Activated CD4-positive, alpha-beta T cell treated with anti-CD3 and anti-CD28 coated beads for 24 hours (primary cell): ENCODE measurements around the gene GSTA4.
"Not testable (repeated sequence)": the region's sequence is repeated elsewhere in the genome, so short reads cannot be mapped to it uniquely, and the experiment has no call there.

Experiments used
- DNase-seq, 2 donors: peaks; one replicate each; pipeline ENCODE4 v3.0.0-alpha.2; 2020; ENCODE audit warnings: low read depth in 2 of 2

GSTA4 gene

DNA sequence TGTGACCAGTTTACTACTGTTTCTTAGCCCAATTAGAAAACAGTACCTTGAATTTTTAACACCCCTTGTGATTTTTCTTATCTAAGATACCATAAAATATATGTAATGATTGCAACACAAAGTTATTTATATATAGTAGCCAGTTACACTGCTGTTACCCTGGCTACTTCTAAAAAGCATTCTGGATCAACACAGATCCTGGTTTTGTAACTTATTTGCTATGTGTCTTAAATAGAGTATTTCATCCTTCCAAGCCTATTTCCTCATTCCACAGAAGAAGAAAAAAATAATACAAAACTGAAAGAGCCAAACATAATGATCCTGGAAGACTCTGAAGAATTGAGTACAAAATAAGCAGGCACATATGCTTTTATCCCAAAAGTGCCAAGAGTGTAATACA is 19.0 kb upstream of the GSTA4 start:
- DNase-seq: no peak

DNA sequence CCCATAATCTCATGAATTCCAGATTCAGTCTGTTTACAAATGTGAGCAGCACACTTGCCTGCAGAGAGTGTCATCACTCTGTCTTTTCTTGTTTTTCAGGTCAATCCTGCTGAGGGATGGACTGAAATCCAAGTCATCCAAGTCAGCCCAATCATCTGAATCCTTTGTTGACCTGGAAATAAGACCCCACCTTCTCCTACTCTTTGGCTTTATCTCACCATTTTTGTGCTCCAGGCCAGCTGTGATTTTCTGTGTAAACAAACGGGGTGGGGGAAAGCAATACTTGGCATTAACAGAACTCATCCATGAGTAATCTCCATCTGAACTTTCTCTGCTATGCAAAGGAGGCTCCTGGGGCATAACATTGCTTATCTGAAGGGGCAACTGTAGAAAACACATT is 16.9 kb upstream of the GSTA4 start:
- DNase-seq: no peak

DNA sequence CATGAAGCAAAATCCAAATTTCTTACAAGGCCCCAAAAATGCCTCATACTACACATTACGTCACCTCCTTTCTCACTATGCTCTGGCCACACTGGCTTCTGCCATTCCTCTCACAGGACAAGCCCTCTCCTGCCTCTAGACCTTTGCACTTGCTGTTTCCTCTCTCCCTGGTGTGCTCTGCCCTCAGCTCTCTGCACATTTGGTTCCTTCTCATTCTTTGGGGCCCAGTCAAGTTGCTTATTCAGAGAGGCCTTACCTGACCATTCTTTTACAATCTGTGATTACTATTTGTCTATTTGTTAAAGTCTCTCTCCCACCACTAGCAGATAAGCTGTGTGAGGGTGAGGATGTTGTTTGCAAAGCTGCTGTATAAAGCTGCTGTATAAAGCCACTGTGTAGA is 15.4 kb upstream of the GSTA4 start:
- no peak for DNase-seq

DNA sequence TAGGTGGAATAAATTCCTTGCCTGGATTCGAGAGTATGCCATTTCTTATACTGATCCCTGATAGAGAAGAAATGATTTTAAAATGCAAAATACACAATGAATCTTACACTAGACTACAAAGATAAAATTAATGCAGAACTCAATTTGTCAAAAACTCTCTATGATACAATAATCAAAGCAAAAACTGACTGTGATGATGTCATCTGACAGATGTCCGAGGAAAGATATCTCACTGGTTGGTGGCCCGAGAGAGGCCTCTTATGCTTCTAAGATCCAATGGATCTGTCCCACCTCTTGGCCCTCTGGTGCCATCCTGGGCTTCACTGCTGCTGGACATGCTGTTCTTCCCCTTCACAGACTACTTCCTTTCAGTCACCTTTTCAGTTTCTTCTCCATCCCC is 14.4 kb upstream of the GSTA4 start:
- DNase-seq: no peak

DNA sequence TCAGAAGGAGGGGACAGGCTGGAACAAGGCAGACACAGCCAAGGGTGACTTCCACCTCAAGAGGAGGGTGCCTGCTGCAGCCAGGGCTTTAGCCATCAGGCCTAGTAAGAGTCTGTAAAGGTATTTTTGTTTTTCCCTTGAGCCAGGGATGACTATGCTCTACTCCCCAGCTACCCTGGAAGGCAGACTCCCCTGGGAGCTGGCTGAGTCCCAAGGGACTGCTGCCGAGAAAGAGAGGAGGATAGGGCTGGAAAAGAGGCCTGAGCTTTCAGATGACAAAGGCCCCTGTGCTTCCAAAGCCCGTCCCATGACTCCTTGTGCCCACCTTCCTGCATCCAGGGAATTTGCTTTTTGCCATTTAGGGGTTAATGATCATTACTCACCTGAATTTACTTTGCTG is 14.0 kb upstream of the GSTA4 start:
- DNase-seq: no peak

DNA sequence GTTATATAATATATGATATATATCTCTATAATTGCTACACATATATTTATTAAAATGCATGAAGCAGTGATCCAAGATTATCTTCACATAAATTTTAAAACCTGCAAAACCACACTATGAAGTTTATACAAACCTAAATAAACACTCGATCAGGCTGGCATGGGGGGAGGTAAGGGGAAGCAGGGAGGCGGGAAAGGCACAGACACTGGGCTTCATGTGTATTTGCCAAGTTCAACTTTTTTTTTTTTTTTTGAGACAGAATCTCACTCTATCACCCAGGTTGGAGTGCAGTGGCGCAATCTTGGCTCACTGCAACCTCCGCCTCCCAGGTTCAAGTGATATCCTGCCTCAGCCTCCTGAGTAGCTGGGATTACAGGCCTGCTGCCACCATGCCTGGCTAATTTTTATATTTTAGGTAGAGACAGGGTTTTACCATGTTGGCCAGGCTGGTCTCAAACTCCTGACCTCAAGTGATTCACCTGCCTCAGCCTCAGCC is 13.2 kb upstream of the GSTA4 start:
- not testable (repeated sequence) for DNase-seq

DNA sequence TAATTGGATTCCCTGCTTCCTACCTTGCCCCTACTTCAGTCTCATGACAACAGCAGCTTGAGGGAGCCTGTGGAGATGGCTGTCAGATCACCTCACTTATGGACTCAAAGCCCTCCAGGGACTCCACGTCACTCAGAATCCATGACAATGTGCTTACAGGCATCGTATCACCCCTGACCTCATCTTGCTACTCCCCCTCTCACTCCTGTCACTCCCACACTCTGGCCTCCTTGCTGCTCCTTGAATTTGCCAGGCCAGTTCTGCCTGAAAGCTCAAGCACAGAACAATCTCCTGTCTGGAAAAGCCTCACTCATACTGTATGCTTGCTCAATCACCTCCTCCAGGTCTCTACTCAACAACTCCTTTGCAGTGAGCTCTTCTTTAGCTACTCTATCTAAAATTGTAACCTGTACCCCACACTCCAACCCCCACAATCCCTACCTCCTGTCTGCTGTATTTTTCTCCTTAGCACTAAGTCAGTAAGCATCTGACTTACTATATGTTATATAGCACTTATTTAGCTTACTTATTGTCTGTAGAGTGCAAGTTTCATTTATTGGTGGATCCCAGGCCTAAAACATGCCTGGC is 10.7 kb upstream of the GSTA4 start:
- no peak for DNase-seq

DNA sequence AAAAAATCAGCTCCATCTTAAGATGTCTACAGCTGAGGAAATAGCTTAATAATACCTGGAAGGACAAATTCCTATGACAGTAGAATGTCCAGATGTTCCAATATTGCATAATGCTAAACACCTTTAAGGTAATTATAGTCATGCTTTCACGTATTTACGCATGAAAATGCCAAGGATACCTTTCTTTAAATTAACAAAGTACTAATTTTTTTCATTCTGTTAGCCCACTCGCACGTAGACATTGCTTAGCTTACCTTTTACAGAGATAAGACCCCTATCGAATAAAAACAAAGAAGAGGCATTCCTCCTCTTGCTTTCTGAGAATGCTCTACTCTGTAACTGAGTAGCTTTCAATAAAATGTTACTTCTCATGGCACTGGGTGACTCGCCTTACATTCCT is 4.4 kb upstream of the GSTA4 start:
- DNase-seq: no peak

DNA sequence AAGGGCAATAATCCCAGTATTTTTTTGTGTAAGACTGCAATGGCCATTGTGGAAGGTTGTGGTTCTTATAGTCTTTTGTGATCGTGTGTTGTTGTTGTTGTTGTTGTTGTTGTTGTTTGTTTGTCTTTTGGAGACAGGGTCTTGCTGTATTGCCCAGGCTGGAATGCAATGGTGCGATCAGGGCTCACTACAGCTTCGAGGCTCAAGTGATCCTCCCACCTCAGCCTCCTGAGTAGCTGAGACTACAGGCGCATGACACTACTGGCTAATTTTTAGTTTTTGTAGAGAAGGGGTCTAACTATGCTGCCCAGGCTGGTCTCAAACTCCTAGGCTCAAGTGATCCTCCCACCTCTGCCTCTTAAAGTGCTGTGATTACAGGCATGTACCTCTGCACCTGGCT is 3.5 kb upstream of the GSTA4 start:
- DNase-seq: no peak

DNA sequence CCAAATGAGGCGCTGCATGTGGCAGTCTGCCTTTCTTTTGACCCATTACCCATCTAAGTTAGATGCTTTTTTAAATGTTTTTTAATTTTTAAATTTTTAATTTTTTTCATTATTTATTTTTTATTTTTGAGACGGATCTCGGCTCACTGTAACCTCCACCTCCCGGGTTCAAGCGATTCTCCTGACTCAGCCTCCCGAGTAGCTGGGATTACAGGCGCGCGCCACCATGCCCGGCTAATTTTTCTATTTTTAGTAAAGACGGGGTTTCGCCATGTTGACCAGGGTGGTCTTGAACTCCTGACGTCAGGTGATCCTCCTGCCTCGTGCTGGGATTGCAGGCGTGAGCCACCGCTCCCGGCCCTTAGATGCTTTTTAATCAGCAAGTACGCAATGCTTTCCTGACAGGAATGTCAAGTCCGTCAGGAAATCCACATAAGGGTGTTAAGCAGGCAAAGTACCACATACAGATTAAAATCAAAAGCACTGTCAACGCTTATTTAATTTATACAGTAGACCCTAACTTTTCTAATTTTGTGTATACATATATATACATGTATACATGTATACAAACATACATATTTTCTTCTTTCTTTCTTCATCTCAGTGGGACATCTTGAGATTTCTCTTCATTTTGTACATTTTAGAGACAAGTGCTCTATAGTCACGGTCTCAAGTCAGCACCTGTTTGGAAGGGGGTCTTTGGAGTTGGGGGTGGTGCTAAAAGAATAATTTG is 995 bp upstream of the GSTA4 start:
- DNase-seq: peak in 1 of 2 donors; percentile 8

DNA sequence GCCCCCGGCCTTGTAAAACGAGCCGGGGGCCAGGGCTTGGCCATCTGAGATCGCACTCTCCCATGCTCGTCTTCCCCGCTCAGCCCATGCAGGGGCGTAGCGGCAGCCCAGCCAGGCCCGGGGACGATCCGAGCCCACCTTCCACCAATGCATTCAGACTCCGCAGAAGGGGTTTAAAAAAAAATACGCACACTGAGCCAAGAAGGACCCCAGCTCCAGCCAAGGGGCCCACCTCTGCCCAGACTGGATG is 320 bp downstream of the GSTA4 start:
- DNase-seq: no peak

DNA sequence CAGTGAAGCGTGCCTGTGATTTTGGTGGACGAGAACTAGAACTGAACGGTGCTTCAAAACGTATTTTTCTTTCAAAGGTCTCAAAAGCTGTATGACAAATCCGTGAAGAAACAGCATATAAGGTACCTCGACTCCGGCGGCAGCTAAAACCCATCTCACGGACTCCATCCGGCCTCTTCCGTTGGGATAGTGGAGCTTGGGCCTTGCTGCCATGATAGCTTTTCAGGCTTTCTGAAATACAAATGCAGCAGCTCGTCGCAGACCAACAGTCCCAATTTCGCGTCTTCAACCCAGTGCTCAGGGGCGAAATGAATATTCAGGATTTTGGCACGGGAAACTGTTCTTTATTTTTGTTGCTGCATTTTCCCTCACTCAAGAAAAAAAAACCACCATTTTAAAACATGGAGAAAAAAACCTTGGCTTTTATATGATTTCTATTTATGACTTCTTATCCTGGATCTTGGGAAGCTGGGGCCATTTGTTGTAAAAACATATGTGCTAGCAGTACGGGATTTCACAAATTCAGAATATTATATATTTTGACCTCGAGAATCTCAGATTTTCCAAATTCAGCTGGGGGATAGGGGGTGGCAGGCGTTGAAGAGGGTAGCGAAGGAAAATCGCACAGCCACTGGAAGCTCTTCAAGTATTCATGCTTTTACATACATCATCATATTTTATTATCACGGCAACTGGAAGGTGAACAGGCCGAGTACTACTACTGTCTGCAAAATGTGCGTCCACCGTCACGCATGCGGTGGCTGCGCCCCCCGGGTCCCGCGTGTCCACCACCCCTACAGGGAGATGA is 849 bp downstream of the GSTA4 start:
- DNase-seq: no peak

DNA sequence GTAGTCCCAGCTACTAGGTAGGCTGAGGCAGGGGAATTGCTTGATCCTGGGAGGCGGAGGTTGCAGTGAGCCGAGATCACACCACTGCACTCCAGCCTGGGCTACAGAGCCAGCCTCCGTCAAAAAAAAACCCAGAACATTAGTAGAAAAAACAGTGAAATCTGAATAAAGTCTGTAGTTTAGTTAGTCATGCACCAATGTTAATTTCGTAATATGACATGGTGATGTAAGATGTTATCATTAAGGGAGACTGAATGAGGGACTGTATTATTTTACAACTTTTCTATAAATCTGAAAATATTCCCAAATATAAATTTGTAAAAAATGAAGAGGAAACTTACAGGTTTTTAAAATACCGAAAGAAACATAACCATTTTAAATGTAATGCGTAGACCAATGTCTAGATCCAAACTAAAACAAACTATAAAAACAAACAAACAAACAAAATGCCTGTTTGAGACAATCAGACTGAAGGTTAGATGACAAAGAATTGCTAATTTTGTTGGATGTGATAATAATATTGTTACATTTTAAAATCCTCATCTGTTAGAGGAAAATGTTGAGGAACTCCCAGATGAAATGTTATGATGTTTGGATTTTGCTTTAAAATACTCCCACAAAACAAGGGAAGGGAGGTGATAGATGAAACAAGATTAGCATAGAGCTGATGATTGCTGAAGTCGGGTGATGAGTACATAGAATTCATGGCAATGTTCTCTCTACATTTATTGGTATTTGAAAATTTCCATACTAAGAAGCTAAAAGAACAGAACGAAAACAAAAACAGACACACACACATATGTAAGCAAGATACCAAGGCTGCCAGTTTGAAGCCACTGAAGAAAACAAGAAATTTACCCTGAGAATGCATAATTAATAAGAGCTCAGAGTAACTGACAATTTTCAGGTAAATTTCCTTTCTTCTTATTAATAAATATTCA is 1.8 kb downstream of the GSTA4 start:
- no peak for DNase-seq

DNA sequence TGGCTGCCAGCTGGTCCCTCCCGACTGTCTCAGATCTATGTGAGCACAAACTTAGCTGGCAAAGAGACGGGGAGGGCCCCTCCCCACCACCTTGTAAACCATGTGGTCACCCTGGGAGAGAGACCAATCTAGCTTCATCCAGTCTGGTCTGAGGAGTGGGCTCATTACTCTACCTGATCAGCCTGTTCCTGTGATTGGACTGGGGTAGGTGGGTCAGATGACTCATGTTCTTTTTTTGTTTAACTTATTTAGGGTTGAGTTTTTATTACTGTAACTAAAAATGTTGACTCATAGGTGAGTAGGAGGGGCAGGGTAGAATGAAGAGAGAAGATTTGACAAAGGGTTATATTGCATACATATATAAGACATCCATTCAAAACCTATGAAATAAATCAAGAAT is 4.7 kb downstream of the GSTA4 start:
- no peak for DNase-seq

DNA sequence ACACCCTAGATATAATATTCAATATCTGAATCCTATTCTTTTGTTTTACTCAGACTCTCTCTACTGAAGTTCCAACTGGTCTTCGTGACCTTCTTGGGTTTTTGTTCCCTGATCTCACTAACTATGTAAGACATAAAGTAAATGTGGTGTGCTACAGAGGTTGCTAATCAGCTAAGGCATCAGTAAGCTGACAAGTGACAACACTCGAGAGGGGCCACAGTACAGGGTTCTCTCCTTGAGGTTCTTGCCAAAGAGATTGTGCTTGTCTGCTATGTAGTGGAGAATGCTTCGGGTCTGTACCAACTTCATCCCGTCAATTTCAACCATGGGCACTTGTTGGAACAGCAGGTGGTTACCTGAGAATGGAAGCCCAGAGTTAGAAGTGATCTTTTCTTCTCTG is 9.9 kb downstream of the GSTA4 start:
- no peak for DNase-seq

DNA sequence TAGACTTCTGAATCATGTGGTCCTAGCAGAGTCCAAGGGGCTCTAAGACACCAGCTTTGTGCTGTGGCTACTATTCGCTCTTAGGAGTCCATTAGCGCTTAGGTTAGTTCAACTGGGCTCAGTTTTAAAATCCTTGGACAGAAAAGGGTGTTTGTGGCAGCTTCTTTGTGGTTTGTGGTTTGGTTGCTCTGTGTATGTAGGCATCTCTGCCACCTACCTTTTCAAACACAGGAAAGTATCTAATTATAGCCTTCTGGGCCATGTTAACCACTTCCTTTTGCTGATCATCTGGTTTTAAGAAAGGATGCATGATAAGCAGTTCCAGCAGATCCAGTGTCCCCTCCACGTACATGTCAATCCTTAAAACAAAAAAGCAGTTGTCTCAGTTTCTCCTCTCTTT is 10.8 kb downstream of the GSTA4 start:
- no peak for DNase-seq

DNA sequence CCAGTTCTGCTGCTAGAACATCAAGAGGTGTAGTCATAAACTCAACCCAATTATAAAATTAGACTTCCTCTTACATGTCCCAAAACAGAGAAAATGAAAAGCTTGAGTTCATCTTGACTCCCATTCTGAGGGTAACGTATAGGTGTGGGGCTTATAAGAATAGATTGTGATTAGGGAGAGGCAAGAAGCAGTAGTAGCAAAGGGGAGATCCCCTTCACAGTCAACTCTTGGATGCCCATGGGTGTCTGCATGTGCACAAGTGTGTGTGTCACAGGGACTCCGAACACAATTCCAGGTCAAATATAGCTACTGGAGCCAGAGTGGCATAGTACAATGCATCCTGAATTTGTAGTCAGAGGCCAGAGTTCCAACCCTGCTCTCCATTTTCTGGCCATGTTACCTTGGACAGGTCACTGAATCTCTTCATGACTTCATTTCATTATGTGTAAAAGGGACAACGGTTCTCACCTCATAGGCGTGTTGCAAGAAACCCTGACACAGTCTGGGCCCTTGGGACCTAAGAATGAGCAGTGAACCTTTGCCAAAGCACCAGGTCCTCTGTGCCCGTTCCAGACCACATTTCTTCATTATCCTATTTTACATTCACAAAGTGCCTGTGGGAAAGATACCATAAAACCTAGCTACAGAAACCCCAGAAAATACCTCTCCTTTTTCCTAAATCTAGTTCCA is 11.8 kb downstream of the GSTA4 start:
- DNase-seq: no peak

DNA sequence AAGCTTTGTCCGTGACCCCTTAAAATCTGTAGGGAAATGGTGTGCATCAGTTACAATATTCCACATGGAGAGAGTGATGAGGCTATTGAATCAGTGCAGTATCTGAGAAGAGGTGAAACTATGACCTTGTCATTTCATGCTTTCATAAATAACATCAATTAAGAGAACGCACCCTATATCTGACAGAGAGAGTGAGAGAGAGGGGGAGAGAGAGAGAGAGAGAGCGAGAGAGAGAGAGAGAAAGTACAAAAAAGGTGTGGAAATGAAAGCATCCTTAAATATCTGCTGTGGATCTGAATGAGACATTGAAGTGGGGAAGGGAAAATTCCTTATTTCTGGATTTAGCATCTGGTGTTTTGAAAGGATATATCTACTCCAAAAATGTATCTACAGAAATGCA is 12.4 kb downstream of the GSTA4 start:
- DNase-seq: no peak

DNA sequence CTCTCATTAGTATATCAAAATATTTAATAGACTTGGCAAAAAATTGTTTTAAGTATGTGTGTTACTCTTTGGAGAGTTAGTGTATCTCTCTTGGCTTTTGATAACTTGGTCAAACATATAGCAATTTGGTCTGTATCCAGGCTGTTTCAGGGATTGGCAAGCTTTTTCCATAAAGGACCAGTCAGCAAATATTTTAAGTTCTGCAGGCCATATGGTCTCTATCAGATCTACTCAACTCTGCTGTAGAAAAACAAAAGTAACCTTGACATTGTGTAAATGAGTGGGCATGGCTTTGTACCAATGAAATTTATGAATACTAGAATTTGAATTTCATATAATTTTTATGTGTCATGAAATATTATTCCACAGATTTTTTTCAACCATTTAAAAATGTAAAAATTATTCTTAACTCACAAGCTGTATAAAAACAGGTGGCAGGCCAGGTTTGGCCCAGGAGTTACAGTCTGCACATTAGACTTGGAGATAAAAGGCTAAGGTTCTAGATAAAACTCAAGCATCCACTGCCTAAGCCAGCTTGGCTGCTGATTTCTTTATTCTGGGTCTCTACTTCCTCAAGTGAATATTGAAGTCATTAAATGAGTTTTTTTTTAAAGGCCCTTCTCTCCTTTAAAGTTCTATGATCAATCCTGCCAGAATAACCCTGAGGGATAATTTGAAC is 13.7 kb downstream of the GSTA4 start:
- no peak for DNase-seq

DNA sequence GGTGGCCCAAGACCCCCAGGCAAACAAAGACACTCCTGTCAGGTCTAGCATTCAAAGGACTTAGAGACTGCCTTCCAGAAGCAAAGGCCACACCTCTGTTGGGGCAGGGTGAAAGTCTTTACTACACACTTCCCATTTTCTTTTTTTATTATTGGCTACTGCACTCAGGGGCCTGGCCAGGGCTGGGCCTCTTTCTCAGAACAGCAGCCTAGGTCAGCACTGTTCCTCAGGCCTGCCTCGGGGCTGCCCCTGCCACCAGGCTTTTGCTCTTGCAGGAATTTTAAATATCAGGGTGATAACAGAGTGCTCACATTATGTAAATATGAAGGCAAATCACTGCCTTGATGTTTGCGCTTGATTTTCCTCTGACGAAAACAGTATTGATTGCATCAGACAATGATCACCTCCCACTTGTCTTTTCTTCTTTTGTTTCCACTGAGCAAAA is 18.5 kb downstream of the GSTA4 start:
- DNase-seq: peak in 1 of 2 donors; percentile 25

DNA sequence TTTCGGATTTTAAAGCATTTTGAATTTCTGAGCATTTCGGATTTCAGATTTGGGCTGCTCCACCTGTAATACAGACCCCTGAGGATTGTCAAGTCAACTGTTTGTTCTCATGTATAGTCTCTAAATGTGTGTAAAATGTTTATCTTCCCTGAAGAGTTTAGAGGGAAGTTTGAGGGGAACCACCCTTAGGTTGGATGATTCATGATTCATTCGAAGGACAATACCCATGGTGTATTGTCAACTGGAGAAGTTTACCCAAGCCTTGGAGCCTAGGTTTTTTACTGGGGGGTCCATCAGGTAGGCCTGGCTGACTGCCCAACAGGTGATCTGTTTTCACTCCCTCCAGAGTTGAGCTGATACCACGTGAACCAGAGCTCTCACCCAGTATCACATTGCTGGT is 18.9 kb downstream of the GSTA4 start:
- no peak for DNase-seq
